Measurements from ENCODE around the gene ST6GALNAC4. TPM values are rescaled to one million over a fixed set of nuclear protein-coding genes. Genes with fewer than 3 reads are reported as not detected.

ST6GALNAC4 gene
- total RNA-seq, 1 experiment from 2014 or later: 15.4 TPM

DNA sequence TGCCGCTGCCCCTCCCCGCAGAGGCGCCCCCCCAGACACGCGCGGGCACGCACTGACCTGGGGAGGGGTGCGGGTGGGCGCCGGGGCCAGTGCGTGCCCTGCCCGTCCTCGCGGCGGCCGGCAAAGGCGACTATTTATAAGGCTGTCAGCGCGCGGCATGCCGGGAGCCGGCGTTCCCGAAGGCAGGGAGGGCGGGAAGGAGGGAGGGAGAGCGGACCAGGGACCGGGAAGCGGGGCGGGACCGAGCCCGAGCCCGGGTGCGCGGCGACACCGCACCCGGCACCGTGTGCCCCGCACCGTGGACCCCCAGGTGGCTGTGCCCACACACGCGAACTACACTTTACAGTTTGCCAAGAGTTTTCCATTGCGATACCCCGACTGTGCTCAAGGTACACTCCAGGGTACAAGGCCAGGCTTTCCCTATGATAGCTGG lies 39.3 kb downstream of the ST6GALNAC4 start, which contains the start of gene AK1:
TSS of gene AK1 (minus strand) at position 110 of the 433 bp plus-strand sequence. CDS start 3,058 bp downstream, outside the sequence.
- DNase-seq: peak; percentile 65
- H3K27me3 Mint-ChIP-seq (ENCODE audit: low read depth): no peaks in the 10 kb centered on the region; the same call in none of the 2 replicates

More for the DNA sequence above, 39.3 kb downstream of the ST6GALNAC4 start, which contains the start of gene AK1:
- Histone ChIP-seq H2BK5ac (ENCODE audit: insufficient read length, low read length) (no peak within 1 kb of the TSS), H3K9me3 (ENCODE audit: control insufficient read depth, low read depth, low read length) (no peaks in the 10 kb centered on the region), H4K20me1 (ENCODE audit: control insufficient read depth, insufficient read depth, insufficient read length) (no peaks in the 10 kb centered on the region), H4K91ac (ENCODE audit: insufficient read length, low read depth, low read length) (no peak within 1 kb of the TSS), H2BK15ac (ENCODE audit: low read depth, low read length) (no peak within 1 kb of the TSS), H3T11ph (ENCODE audit: low read length) (no peak within 1 kb of the TSS), H3K4me2 (ENCODE audit: insufficient read depth, insufficient read length, low read length) (peak within 1 kb of the TSS; percentile 91), H3K18ac (ENCODE audit: insufficient read length, low read depth, low read length) (peak within 1 kb of the TSS; percentile 61), H3K79me2 (ENCODE audit: insufficient read depth, low read length) (no peaks in the 10 kb centered on the region), H3K27ac (ENCODE audit: insufficient read length, low read depth, low read length) (no peak within 1 kb of the TSS), H3K4me1 (ENCODE audit: insufficient read depth, low read length) (no peaks in the 10 kb centered on the region), H3K14ac (ENCODE audit: insufficient read depth, low read length) (peak within 1 kb of the TSS; percentile 75; the same call in 1 of the 2 replicates), H3K9ac (ENCODE audit: extremely low read depth, insufficient read length, low read length) (peak within 1 kb of the TSS; percentile 55), H3K27me3 (ENCODE audit: insufficient read depth, low read length) (no peaks in the 10 kb centered on the region), H3K4ac (ENCODE audit: low read depth, low read length) (no peak within 1 kb of the TSS), H2AK5ac (ENCODE audit: insufficient read length, low read length) (no peak within 1 kb of the TSS), H3K23me2 (ENCODE audit: insufficient read length, low read depth, low read length, poor library complexity, severe bottlenecking) (peaks cover 12% of the 10 kb centered on the region), H3K23ac (ENCODE audit: insufficient read length, low read depth, low read length) (no peak within 1 kb of the TSS), H4K5ac (ENCODE audit: insufficient read length, low read depth, low read length) (no peak within 1 kb of the TSS), H3K56ac (ENCODE audit: insufficient read length, low read depth, low read length) (no peak within 1 kb of the TSS), H3K79me1 (ENCODE audit: insufficient read depth, low read depth, low read length, poor library complexity, severe bottlenecking) (no peaks in the 10 kb centered on the region), H4K8ac (replicated peaks; ENCODE audit: insufficient read length, low read depth, low read length) (no peak within 1 kb of the TSS), H2AFZ (ENCODE audit: low read length) (no peak within 1 kb of the TSS), H2BK12ac (ENCODE audit: insufficient read length, low read depth, low read length) (no peak within 1 kb of the TSS), H2BK120ac (ENCODE audit: low read depth, low read length, poor library complexity, severe bottlenecking) (no peak within 1 kb of the TSS), H2BK20ac (ENCODE audit: low read depth, low read length, poor library complexity, severe bottlenecking) (no peak within 1 kb of the TSS)
- no CpG with 5 or more reads among the region's 44 CpGs for WGBS (ENCODE audit: extremely low coverage, insufficient read length, low lambda C conversion rate)
- Mint-ChIP-seq H3K4me1 (peaks cover 5 to 21% of the 10 kb centered on the region in 2 experiments; a peak in 3 of 4 replicates), H3K4me3 (peak within 1 kb of the TSS; percentile 77 to 89), H3K27ac (no peak within 1 kb of the TSS), H3K36me3 (ENCODE audit: insufficient read depth in 1 of 3, low read depth in 3 of 3) (no peaks in the 10 kb centered on the region; a peak in 1 of 7 replicates), H3K9me3 (no peaks in the 10 kb centered on the region)
- TF ChIP-seq, protein P1, sequence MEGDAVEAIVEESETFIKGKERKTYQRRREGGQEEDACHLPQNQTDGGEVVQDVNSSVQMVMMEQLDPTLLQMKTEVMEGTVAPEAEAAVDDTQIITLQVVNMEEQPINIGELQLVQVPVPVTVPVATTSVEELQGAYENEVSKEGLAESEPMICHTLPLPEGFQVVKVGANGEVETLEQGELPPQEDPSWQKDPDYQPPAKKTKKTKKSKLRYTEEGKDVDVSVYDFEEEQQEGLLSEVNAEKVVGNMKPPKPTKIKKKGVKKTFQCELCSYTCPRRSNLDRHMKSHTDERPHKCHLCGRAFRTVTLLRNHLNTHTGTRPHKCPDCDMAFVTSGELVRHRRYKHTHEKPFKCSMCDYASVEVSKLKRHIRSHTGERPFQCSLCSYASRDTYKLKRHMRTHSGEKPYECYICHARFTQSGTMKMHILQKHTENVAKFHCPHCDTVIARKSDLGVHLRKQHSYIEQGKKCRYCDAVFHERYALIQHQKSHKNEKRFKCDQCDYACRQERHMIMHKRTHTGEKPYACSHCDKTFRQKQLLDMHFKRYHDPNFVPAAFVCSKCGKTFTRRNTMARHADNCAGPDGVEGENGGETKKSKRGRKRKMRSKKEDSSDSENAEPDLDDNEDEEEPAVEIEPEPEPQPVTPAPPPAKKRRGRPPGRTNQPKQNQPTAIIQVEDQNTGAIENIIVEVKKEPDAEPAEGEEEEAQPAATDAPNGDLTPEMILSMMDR (conservative IDR thresholded peaks at IDR 0.05): no peak

All from H9 (cell line).